SU-DHL-6 (cell line): Measurements from ENCODE around the gene MMP14.

Experiments used
- H2AFZ ChIP-seq: fragments of 200-600 bp; sonication (generic); 2 replicates; pipeline ENCODE4 v1.6.1; 2014; ENCODE audit warnings: low read depth, mild to moderate bottlenecking, moderate library complexity, mixed read lengths, antibody characterized with exemption, low read length; ENCODE audit not compliant: severe bottlenecking
- H3F3A ChIP-seq: fragments of 200-600 bp; shearing (Covaris generic); 2 replicates; pipeline ENCODE4 v1.6.0; 2016; ENCODE audit warnings: antibody characterized with exemption, mild to moderate bottlenecking; ENCODE audit not compliant: insufficient read depth
- H3K27ac ChIP-seq: fragments of 200-600 bp; sonication (generic); 2 replicates; pipeline ENCODE4 v1.5.1; 2016; ENCODE audit warnings: low read depth, mild to moderate bottlenecking, low read length, moderate library complexity, mixed read lengths
- H3K27me3 ChIP-seq: fragments of 200-600 bp; sonication (generic), shearing (Covaris generic); 2 replicates; pipeline ENCODE4 v1.6.0; 2014; ENCODE audit warnings: mild to moderate bottlenecking, low read length
- H3K36me3 ChIP-seq: fragments of 200-600 bp; sonication (generic); 2 replicates; pipeline ENCODE4 v1.6.1; 2014; ENCODE audit warnings: mild to moderate bottlenecking, low read length, mixed read lengths
- H3K4me2 ChIP-seq: fragments of 300-600, 200-600 bp; shearing (Covaris generic), sonication (generic); 2 replicates; pipeline ENCODE4 v1.6.0; 2014; ENCODE audit warnings: low read length, low read depth, mild to moderate bottlenecking; ENCODE audit not compliant: poor library complexity, severe bottlenecking
- H3K4me3 ChIP-seq: fragments of 200-600 bp; sonication (generic); 2 replicates; pipeline ENCODE4 v1.5.1; 2014; ENCODE audit warnings: antibody characterized with exemption, low read length, mild to moderate bottlenecking, mixed read lengths; ENCODE audit not compliant: insufficient read depth, poor library complexity, severe bottlenecking
- H3K79me2 ChIP-seq: fragments of 200-600 bp; sonication (generic); 2 replicates; pipeline ENCODE4 v1.6.1; 2014; ENCODE audit warnings: mild to moderate bottlenecking, low read length, moderate library complexity; ENCODE audit not compliant: insufficient read depth
- H3K9ac ChIP-seq: fragments of 200-600 bp; sonication (generic); 2 replicates; pipeline ENCODE4 v1.7.0; 2014; ENCODE audit warnings: mild to moderate bottlenecking, low read length
- H3K9me2 ChIP-seq: fragments of 200-600 bp; sonication (generic); replicated peaks from 2 replicates; pipeline ENCODE4 v1.6.1; 2014; ENCODE audit warnings: low read length; ENCODE audit not compliant: insufficient read depth
- H3K9me3 ChIP-seq: fragments of 200-600 bp; sonication (generic); 2 replicates; pipeline ENCODE4 v1.6.1; 2014; ENCODE audit warnings: low read length, mixed read lengths; ENCODE audit not compliant: insufficient read depth
- H4K20me1 ChIP-seq: fragments of 200-600 bp; sonication (generic); 2 replicates; pipeline ENCODE4 v1.6.1; 2014; ENCODE audit warnings: low read depth, mild to moderate bottlenecking, antibody characterized with exemption, low read length, moderate library complexity, mixed read lengths
- CTCF ChIP-seq: fragments of 200-600 bp; sonication (generic); IDR thresholded peaks from one replicate; pipeline ENCODE4 v1.5.1; 2017; ENCODE audit warnings: antibody characterized with exemption, mild to moderate bottlenecking, low read length, moderate library complexity; ENCODE audit not compliant: insufficient read depth, poor library complexity, severe bottlenecking
- EZH2phosphoT487 ChIP-seq: fragments of 200-600 bp; sonication (generic), shearing (Covaris generic); conservative IDR thresholded peaks from 2 replicates; pipeline ENCODE4 v1.6.1; 2018; ENCODE audit warnings: mild to moderate bottlenecking, antibody characterized with exemption, low read length, moderate library complexity, mixed read lengths

The MMP14 gene

GRCh38 chr14:22839159-22839779, 2.9 kb downstream of the MMP14 start:
- H3K9me3 ChIP-seq, result no peaks in the 10 kb centered on the region
- H3F3A ChIP-seq, result no peaks in the 10 kb centered on the region; the same call in 1 of the 2 replicates
- no peak overlapping the region for H3K27ac ChIP-seq
- H4K20me1 ChIP-seq, result no peaks in the 10 kb centered on the region
- no peaks in the 10 kb centered on the region for H3K79me2 ChIP-seq
- no peak overlapping the region for H3K9ac ChIP-seq
- no peaks in the 10 kb centered on the region for H3K27me3 ChIP-seq
- no peaks in the 10 kb centered on the region for H3K9me2 ChIP-seq
- H3K36me3 ChIP-seq, result no peaks in the 10 kb centered on the region
- H3K4me3 ChIP-seq, result no peak overlapping the region
- no peak for TF ChIP-seq EZH2phosphoT487
- no peak for TF ChIP-seq CTCF
- no peak overlapping the region for H3K4me2 ChIP-seq
- H2AFZ ChIP-seq, result no peak overlapping the region

GRCh38 chr14:22841311-22841710, 4.9 kb downstream of the MMP14 start:
- TF ChIP-seq CTCF, result no peak
- TF ChIP-seq EZH2phosphoT487, result no peak
- Histone ChIP-seq H3K4me3 (no peak overlapping the region), H3K4me2 (no peak overlapping the region), H3K27ac (no peak overlapping the region), H3K9me3 (no peaks in the 10 kb centered on the region), H4K20me1 (no peaks in the 10 kb centered on the region), H2AFZ (no peak overlapping the region), H3K27me3 (no peaks in the 10 kb centered on the region), H3F3A (no peaks in the 10 kb centered on the region), H3K36me3 (no peaks in the 10 kb centered on the region), H3K9ac (no peak overlapping the region), H3K79me2 (no peaks in the 10 kb centered on the region), H3K9me2 (no peaks in the 10 kb centered on the region)

GRCh38 chr14:22841769-22842168, 5.4 kb downstream of the MMP14 start:
- H3K9me3 ChIP-seq, result no peaks in the 10 kb centered on the region
- no peak overlapping the region for H3K4me2 ChIP-seq
- no peak overlapping the region for H3K27ac ChIP-seq
- H3K4me3 ChIP-seq, result no peak overlapping the region
- TF ChIP-seq EZH2phosphoT487 (no peak), CTCF (no peak)
- H3F3A ChIP-seq, result no peaks in the 10 kb centered on the region
- H4K20me1 ChIP-seq, result no peaks in the 10 kb centered on the region
- H3K9me2 ChIP-seq, result no peaks in the 10 kb centered on the region
- no peaks in the 10 kb centered on the region for H3K36me3 ChIP-seq
- no peak overlapping the region for H3K9ac ChIP-seq
- H2AFZ ChIP-seq, result no peak overlapping the region
- H3K79me2 ChIP-seq, result no peaks in the 10 kb centered on the region
- no peaks in the 10 kb centered on the region for H3K27me3 ChIP-seq
